Body of pancreas (tissue), 4 donors: Measurements from ENCODE around the gene IL18RAP. TPM values are rescaled to one million over a fixed set of nuclear protein-coding genes. Genes with fewer than 3 reads are reported as not detected.

Experiments used
- ATAC-seq: fragments of 150-250 bp; one replicate; pipeline ENCODE4 v1.9.1; 2016
- DNase-seq, 4 donors: peaks; one replicate each; pipeline ENCODE4 v3.0.0-alpha.2; 2019
- H3K27ac ChIP-seq, 4 donors: fragments of 200-600 bp; sonication (generic); 1 replicate in 3 of 4; 2 replicates in 1 of 4; pipeline versions ENCODE4 v1.5.1 to v1.6.1; 2016 to 2019; ENCODE audit warnings: mild to moderate bottlenecking in 1 of 4, mixed read lengths in 1 of 4, moderate library complexity in 1 of 4
- H3K27me3 ChIP-seq, 2 donors: fragments of 200-600 bp; sonication (generic); one replicate each; pipeline ENCODE4 v1.6.0; 2016; ENCODE audit warnings: mild to moderate bottlenecking in 1 of 2
- H3K36me3 ChIP-seq, 2 donors: fragments of 200-600 bp; sonication (generic); replicated peaks in 1 of 2; 2 replicates each; pipeline ENCODE4 v1.5.1; 2016; ENCODE audit warnings: low read depth in 2 of 2; ENCODE audit not compliant: insufficient read depth in 1 of 2
- H3K4me1 ChIP-seq: fragments of 200-600 bp; sonication (generic); one replicate; pipeline ENCODE4 v1.6.0; 2016
- H3K4me3 ChIP-seq, 2 donors: fragments of 200-600 bp; sonication (generic); 1 replicate in 1 of 2; 2 replicates in 1 of 2; pipeline ENCODE4 v1.5.1; 2016 to 2019
- H3K9me3 ChIP-seq, 3 donors: fragments of 200-600 bp; sonication (generic); 1 replicate in 2 of 3; 2 replicates in 1 of 3; pipeline ENCODE4 v1.5.1; 2016
- CTCF ChIP-seq, 7 experiments: fragments of 450-650 bp in 4 of 7; fragments of 200-600 bp in 3 of 7; sonication (generic) in 3 of 7; IDR thresholded peaks; one replicate each; pipeline ENCODE4 v1.5.1; 2016 to 2019; ENCODE audit warnings: antibody characterized with exemption in 7 of 7
- POLR2A ChIP-seq, 3 donors: fragments of 450-650 bp; IDR thresholded peaks; one replicate each; pipeline ENCODE4 v1.6.1; 2016; ENCODE audit warnings: antibody characterized with exemption in 3 of 3, mild to moderate bottlenecking in 2 of 3
- WGBS, 2 donors: methylation state at CpG; one replicate each; pipeline ENCODE4 v1.1.5; 2017; 5-methylcytosine and 5-hydroxymethylcytosine counted together
- intact Hi-C: fragments of 100-400 bp; cut with DNase I; formaldehyde crosslinking; loops from one replicate; pipeline ENCODE4 v1.15.1; 2023
- total RNA-seq, 2 donors: library from RNA; depleted of rRNA; stranded (reverse); fragments of >200 nt; gene quantifications; one replicate each; pipeline ENCODE4 v1.1.0, GENCODE V29; 2016

The IL18RAP gene
- total RNA-seq, 2 donors from 2014 or later, result 4.9 to 24.4 TPM

- Histone ChIP-seq H3K9me3 (no peaks in the 10 kb centered on the region), H3K27ac (no peak overlapping the region), H3K4me3 (no peak overlapping the region), H3K4me1 (no peaks in the 10 kb centered on the region), H3K27me3 (no peaks in the 10 kb centered on the region), H3K36me3 (no peaks in the 10 kb centered on the region)
- 45 to 49% methylated on average over 5 of the region's 5 CpGs for WGBS, 2 donors
- TF ChIP-seq CTCF (IDR thresholded peaks at IDR 0.05) (no peak), POLR2A (IDR thresholded peaks at IDR 0.05) (no peak)
- intact Hi-C loops, result no loop called here
- DNase-seq (no peak), ATAC-seq (no peak)
These were observed 2.6 kb downstream of the IL18RAP start for GRCh38 chr2:102425441-102426132.

- Histone ChIP-seq H3K9me3 (no peaks in the 10 kb centered on the region), H3K4me1 (no peaks in the 10 kb centered on the region), H3K4me3 (no peak overlapping the region), H3K36me3 (no peaks in the 10 kb centered on the region), H3K27me3 (no peaks in the 10 kb centered on the region), H3K27ac (no peak overlapping the region)
- no peak for DNase-seq
- WGBS, 2 donors, result 46 to 96% methylated on average over 1 of the region's 1 CpG
- intact Hi-C loops, result no loop called here
- TF ChIP-seq POLR2A (IDR thresholded peaks at IDR 0.05) (no peak), CTCF (IDR thresholded peaks at IDR 0.05) (no peak)
- ATAC-seq, result no peak
These were observed 4.3 kb downstream of the IL18RAP start for GRCh38 chr2:102427249-102427648.

- Histone ChIP-seq H3K4me1 (no peaks in the 10 kb centered on the region), H3K9me3 (no peaks in the 10 kb centered on the region), H3K36me3 (no peaks in the 10 kb centered on the region), H3K27me3 (no peaks in the 10 kb centered on the region), H3K4me3 (no peak overlapping the region), H3K27ac (no peak overlapping the region)
- intact Hi-C loops, result no loop called here
- no peak for TF ChIP-seq POLR2A (IDR thresholded peaks at IDR 0.05)
- TF ChIP-seq CTCF (IDR thresholded peaks at IDR 0.05), result no peak
- ATAC-seq, result no peak
- WGBS, 2 donors, result 55% methylated on average over 2 of the region's 2 CpGs
- no peak for DNase-seq
These were observed 5.6 kb downstream of the IL18RAP start for GRCh38 chr2:102428573-102428972.

GRCh38 chr2:102432386-102432785 is 9.4 kb downstream of the IL18RAP start:
- no peaks in the 10 kb centered on the region for H3K9me3 ChIP-seq
- no peak for TF ChIP-seq CTCF (IDR thresholded peaks at IDR 0.05)
- no peak for DNase-seq
- H3K4me3 ChIP-seq, result no peak overlapping the region
- intact Hi-C loops, result no loop called here
- WGBS, 2 donors, result 81 to 86% methylated on average over 2 of the region's 2 CpGs
- no peak overlapping the region for H3K27ac ChIP-seq
- no peaks in the 10 kb centered on the region for H3K27me3 ChIP-seq
- H3K36me3 ChIP-seq, result no peaks in the 10 kb centered on the region
- ATAC-seq, result no peak
- H3K4me1 ChIP-seq, result no peaks in the 10 kb centered on the region

- H3K4me3 ChIP-seq, result no peak overlapping the region
- ATAC-seq (no peak), DNase-seq (no peak)
- intact Hi-C loops, result no loop called here
- H3K36me3 ChIP-seq, result no peaks in the 10 kb centered on the region
- H3K27ac ChIP-seq, result no peak overlapping the region
- WGBS, 2 donors, result 84 to 86% methylated on average over 4 of the region's 4 CpGs
- no peaks in the 10 kb centered on the region for H3K4me1 ChIP-seq
- no peaks in the 10 kb centered on the region for H3K9me3 ChIP-seq
- no peak for TF ChIP-seq CTCF (IDR thresholded peaks at IDR 0.05)
- no peak for TF ChIP-seq POLR2A (IDR thresholded peaks at IDR 0.05)
- no peaks in the 10 kb centered on the region for H3K27me3 ChIP-seq
These were observed 11.2 kb downstream of the IL18RAP start for GRCh38 chr2:102433973-102434654.
